ENCODE results near the gene ABCF1.

DNA sequence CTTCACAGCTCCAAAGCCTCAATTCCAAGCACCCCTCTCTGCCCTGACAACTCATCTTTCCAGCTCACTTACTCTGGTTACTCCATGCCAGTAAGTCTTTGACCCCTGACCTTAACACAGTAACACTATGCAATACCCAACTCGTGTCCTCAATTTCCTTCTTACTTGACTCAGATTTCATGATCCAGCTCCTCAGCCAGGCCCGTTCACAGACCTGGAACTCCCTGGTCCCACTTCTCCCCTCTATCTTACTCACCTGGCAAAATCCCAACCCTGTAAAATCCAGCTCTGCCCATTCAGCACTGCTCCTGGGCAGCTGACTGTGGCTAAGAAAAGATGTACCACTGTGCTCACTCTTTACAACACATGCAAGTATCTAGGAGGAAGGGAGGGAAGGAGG, 22.9 kb upstream of the ABCF1 start:
- TF ChIP-seq, protein P1, sequence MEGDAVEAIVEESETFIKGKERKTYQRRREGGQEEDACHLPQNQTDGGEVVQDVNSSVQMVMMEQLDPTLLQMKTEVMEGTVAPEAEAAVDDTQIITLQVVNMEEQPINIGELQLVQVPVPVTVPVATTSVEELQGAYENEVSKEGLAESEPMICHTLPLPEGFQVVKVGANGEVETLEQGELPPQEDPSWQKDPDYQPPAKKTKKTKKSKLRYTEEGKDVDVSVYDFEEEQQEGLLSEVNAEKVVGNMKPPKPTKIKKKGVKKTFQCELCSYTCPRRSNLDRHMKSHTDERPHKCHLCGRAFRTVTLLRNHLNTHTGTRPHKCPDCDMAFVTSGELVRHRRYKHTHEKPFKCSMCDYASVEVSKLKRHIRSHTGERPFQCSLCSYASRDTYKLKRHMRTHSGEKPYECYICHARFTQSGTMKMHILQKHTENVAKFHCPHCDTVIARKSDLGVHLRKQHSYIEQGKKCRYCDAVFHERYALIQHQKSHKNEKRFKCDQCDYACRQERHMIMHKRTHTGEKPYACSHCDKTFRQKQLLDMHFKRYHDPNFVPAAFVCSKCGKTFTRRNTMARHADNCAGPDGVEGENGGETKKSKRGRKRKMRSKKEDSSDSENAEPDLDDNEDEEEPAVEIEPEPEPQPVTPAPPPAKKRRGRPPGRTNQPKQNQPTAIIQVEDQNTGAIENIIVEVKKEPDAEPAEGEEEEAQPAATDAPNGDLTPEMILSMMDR (IDR thresholded peaks at IDR 0.05; ENCODE audit: borderline replicate concordance, extremely low read depth, low read length, poor library complexity, severe bottlenecking), result no peak
- no peak for TF ChIP-seq EZH2 (IDR thresholded peaks at IDR 0.05; ENCODE audit: borderline replicate concordance, low read depth, low read length, severe bottlenecking)

All from DND-41 (cell line).